CD4-positive, alpha-beta T cell (primary cell): ENCODE results near the gene BRF1. TPM values are rescaled to one million over a fixed set of nuclear protein-coding genes. Genes with fewer than 3 reads are reported as not detected.

Source experiments
- ATAC-seq: fragments of 200-7000 bp; cut with Tn5 transposase; one replicate; pipeline ENCODE4 v1.10.0; 2022; ENCODE audit warnings: mild to moderate bottlenecking; ENCODE audit not compliant: poor library complexity
- CTCF ChIA-PET: fragments of 350-600 bp; sonication (Branson Sonifier 250); formaldehyde crosslinking; loops from one replicate; lab custom pipeline; 2021; ENCODE audit warnings: antibody characterized with exemption, inconsistent platforms; lab: Charles Lee
- POLR2A ChIA-PET: fragments of 350-600 bp; sonication (Branson Sonifier 250); formaldehyde crosslinking; loops from one replicate; lab custom pipeline; 2021; ENCODE audit warnings: antibody characterized with exemption, inconsistent platforms; lab: Charles Lee
- DNase-seq, 14 experiments: peaks; one replicate each; pipeline ENCODE4 v3.0.0-alpha.2; 2013 to 2020; ENCODE audit warnings: mixed read lengths in 2 of 14
- H3K27ac ChIP-seq, 2 donors: one replicate each; pipeline versions ENCODE4 v1.5.1 to v1.7.0; 2013; ENCODE audit warnings: low read length in 2 of 2, low read depth in 1 of 2, mild to moderate bottlenecking in 1 of 2
- H3K27me3 ChIP-seq, 2 experiments: 1 replicate in 1 of 2; 2 replicates in 1 of 2; pipeline versions ENCODE4 v1.6.1 to v1.7.0; 2013; ENCODE audit warnings: low read length in 2 of 2, control low read depth in 1 of 2, mild to moderate bottlenecking in 1 of 2, moderate library complexity in 1 of 2; ENCODE audit not compliant: insufficient read depth in 2 of 2, control insufficient read depth in 1 of 2
- H3K36me3 ChIP-seq: one replicate; pipeline ENCODE4 v1.6.1; 2013; ENCODE audit warnings: low read length, control low read depth; ENCODE audit not compliant: insufficient read depth
- H3K4me1 ChIP-seq: one replicate; pipeline ENCODE4 v1.6.1; 2013; ENCODE audit warnings: low read length, control low read depth; ENCODE audit not compliant: insufficient read depth
- H3K4me3 ChIP-seq: one replicate; pipeline ENCODE4 v1.5.1; 2013; ENCODE audit warnings: mild to moderate bottlenecking, low read length, moderate library complexity
- H3K9me3 ChIP-seq, 2 experiments: 1 replicate in 1 of 2; 2 replicates in 1 of 2; pipeline versions ENCODE4 v1.6.1 to v1.7.0; 2013; ENCODE audit warnings: low read length in 2 of 2, mild to moderate bottlenecking in 2 of 2, control low read depth in 1 of 2, moderate library complexity in 1 of 2; ENCODE audit not compliant: control insufficient read depth in 1 of 2, insufficient read depth in 1 of 2
- H3K27ac Mint-ChIP-seq: one replicate; pipeline ENCODE4 v1.8.0; 2020; ENCODE audit warnings: mixed read lengths
- H3K27me3 Mint-ChIP-seq: one replicate; pipeline ENCODE4 v1.8.0; 2021; ENCODE audit warnings: mixed read lengths
- H3K36me3 Mint-ChIP-seq: one replicate; pipeline ENCODE4 v1.8.0; 2021; ENCODE audit warnings: low read depth, mixed read lengths
- H3K4me1 Mint-ChIP-seq: one replicate; pipeline ENCODE4 v1.8.0; 2021; ENCODE audit warnings: low read depth, mixed read lengths
- H3K4me3 Mint-ChIP-seq: one replicate; pipeline ENCODE4 v1.8.0; 2020; ENCODE audit warnings: mild to moderate bottlenecking, mixed read lengths
- H3K9me3 Mint-ChIP-seq: one replicate; pipeline ENCODE4 v1.8.0; 2020; ENCODE audit warnings: mixed read lengths
- intact Hi-C, 2 experiments: fragments of 100-400 bp; cut with DNase I in 1 of 2; cut with micrococcal nuclease in 1 of 2; formaldehyde crosslinking; loops; one replicate each; pipeline versions ENCODE4 v1.15.1 to v1.9.0; 2023 to 2025; cut with DNase I, micrococcal nuclease
- total RNA-seq, 174 experiments: library from RNA in 2 of 174; stranded (reverse) in 2 of 174; gene quantifications; one replicate each; pipeline ENCODE4 v1.2.3 and lab custom pipeline; 2021 to 2026
- TF ChIP-seq, protein P1 (sequence below): fragments of 200-600 bp; IDR thresholded peaks from one replicate; pipeline ENCODE4 v1.8.0; 2022; ENCODE audit warnings: antibody characterized with exemption, mild to moderate bottlenecking

The BRF1 gene
- total RNA-seq, 2 experiments from 2014 or later = 77.4 to 77.7 TPM

DNA sequence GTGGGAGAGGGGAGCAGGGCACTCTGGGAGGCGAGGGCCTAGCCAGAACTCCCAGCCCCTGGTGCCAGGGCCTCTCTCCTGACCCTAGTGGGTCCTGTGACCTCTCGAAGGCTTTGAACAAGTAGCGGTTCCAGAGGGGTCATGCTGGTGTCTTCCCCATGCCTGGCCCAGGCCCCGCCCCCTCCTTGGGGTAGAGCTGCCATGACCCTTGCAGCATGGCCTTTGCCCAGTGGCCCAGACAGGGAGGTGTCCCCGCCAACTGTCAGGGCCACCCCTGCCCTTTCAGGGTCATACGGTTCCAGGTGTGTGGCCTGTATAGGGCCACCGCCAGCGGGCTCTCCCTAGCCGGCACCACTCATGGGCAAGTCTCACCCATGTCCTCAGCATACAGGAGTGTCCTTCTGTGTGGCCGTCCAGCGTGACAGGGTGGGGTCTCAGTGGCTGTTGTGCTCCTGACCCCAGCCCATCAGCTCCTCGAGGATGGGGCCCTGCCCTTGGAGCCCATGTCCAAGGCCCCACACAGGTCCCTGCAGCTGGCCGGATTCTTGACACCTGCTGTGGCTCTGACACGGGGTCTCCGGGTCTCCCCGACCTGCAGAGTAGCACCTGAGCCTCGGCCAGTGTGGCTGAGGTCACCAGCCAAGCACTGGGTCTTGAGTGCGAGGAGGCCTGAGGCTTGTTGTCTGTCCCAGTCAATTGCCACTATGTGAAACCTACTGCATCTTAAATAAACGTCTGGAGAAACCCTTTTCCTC, 48.3 kb upstream of the BRF1 start:
- Histone ChIP-seq H3K36me3 (no peaks in the 10 kb centered on the region), H3K27me3 (no peaks in the 10 kb centered on the region), H3K9me3 (peaks cover 0 to 13% of the 10 kb centered on the region in 2 experiments), H3K4me3 (no peak overlapping the region), H3K4me1 (peaks cover 5% of the 10 kb centered on the region), H3K27ac (no peak overlapping the region)
- DNase-seq (no peak), ATAC-seq (no peak)
- Mint-ChIP-seq H3K36me3 (peaks cover 12% of the 10 kb centered on the region), H3K27ac (no peak overlapping the region), H3K9me3 (no peaks in the 10 kb centered on the region), H3K4me3 (no peak overlapping the region), H3K27me3 (no peaks in the 10 kb centered on the region), H3K4me1 (peaks cover 4% of the 10 kb centered on the region)
- TF ChIP-seq, protein P1, sequence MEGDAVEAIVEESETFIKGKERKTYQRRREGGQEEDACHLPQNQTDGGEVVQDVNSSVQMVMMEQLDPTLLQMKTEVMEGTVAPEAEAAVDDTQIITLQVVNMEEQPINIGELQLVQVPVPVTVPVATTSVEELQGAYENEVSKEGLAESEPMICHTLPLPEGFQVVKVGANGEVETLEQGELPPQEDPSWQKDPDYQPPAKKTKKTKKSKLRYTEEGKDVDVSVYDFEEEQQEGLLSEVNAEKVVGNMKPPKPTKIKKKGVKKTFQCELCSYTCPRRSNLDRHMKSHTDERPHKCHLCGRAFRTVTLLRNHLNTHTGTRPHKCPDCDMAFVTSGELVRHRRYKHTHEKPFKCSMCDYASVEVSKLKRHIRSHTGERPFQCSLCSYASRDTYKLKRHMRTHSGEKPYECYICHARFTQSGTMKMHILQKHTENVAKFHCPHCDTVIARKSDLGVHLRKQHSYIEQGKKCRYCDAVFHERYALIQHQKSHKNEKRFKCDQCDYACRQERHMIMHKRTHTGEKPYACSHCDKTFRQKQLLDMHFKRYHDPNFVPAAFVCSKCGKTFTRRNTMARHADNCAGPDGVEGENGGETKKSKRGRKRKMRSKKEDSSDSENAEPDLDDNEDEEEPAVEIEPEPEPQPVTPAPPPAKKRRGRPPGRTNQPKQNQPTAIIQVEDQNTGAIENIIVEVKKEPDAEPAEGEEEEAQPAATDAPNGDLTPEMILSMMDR = no peak
- ChIA-PET CTCF (no interaction called here), POLR2A (no interaction called here)
- intact Hi-C loops = no loop called here

DNA sequence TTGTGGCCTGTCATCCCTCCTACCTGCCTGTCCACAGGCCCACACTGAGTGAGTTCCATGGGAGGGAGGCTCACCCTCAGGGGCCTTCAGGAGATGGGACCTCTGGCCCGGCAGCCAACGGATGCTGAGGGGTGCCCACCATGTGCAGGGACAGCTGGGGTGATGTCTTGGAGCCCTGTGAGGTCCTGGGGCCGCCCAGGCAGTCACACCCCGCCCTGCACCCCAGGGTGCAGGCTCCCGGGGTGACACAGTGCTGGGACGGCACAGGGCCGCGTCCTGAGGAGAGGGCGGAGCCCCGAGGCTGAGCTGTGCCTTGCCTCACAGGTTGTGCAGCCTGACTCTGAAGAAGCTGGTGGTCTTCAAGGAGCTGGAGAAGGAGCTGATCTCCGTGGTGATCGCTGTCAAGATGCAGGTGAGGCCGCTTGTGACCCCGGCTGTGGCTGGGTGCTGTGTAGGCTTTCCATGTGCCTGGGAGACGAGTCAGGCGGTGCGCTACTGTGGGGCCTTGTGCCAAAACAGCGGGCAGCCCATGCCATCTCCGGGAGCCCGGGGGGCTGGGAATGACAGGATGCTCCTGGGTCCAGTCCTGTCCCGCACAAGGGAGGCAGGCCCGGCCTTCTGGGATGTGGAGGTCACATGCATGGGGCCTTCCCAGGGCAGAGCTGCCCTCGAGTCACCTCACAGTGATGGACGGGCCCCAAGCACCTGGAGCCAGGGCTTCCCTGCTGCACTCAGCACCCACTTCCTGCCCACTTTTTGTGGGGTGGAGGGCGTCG, 47.6 kb upstream of the BRF1 start:
- H3K36me3 ChIP-seq = no peaks in the 10 kb centered on the region
- no peaks in the 10 kb centered on the region for H3K27me3 ChIP-seq
- no peak overlapping the region for H3K27ac Mint-ChIP-seq
- no peak for ATAC-seq
- DNase-seq = no peak
- H3K36me3 Mint-ChIP-seq = peaks cover 12% of the 10 kb centered on the region
- ChIA-PET CTCF (no interaction called here), POLR2A (no interaction called here)
- no peaks in the 10 kb centered on the region for H3K27me3 Mint-ChIP-seq
- peaks cover 5% of the 10 kb centered on the region for H3K4me1 ChIP-seq
- H3K9me3 ChIP-seq = peaks cover 0 to 13% of the 10 kb centered on the region in 2 experiments
- H3K27ac ChIP-seq = no peak overlapping the region
- no peaks in the 10 kb centered on the region for H3K9me3 Mint-ChIP-seq
- TF ChIP-seq, protein P1 = no peak
- intact Hi-C loops = no loop called here
- H3K4me1 Mint-ChIP-seq = peaks cover 4% of the 10 kb centered on the region
- H3K4me3 Mint-ChIP-seq = no peak overlapping the region
- no peak overlapping the region for H3K4me3 ChIP-seq

DNA sequence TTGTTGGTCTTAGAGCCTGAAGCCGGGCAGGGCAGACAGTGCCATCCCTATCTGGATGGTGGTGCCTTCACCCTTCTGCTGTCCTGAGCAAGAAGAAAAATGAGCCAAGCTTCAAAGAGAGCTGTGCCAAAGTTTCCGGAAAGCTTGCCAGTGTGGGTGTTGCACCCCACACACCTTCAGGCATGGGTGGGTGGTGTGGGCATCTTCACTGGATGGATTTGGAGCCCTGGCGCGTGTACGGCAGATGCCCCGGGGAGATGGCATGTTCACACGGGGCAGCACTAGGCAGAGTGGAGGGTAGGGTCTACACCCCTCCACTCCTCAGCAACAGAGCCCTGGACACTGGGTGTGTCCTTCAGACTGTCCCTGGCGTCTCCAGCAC, 46.8 kb upstream of the BRF1 start:
- no peaks in the 10 kb centered on the region for H3K9me3 Mint-ChIP-seq
- H3K27ac Mint-ChIP-seq = no peak overlapping the region
- no peaks in the 10 kb centered on the region for H3K27me3 Mint-ChIP-seq
- no peaks in the 10 kb centered on the region for H3K27me3 ChIP-seq
- no peak overlapping the region for H3K4me3 ChIP-seq
- TF ChIP-seq, protein P1 = no peak
- no peak for ATAC-seq
- CTCF ChIA-PET = no interaction called here
- H3K36me3 ChIP-seq = no peaks in the 10 kb centered on the region
- H3K4me3 Mint-ChIP-seq = no peak overlapping the region
- peaks cover 12% of the 10 kb centered on the region for H3K36me3 Mint-ChIP-seq
- no peak overlapping the region for H3K27ac ChIP-seq
- H3K4me1 Mint-ChIP-seq = peaks cover 4% of the 10 kb centered on the region
- peaks cover 0 to 13% of the 10 kb centered on the region in 2 experiments for H3K9me3 ChIP-seq
- intact Hi-C loops = no loop called here
- POLR2A ChIA-PET = no interaction called here
- DNase-seq = no peak
- H3K4me1 ChIP-seq = peaks cover 5% of the 10 kb centered on the region
